Measurements from ENCODE around the gene BOD1.

Gene BOD1

GRCh38 chr5:173640156-173640804 is 23.8 kb upstream of the BOD1 start:
- DNase-seq (ENCODE audit: low spot score) = no peak

GRCh38 chr5:173638126-173639040 is 21.9 kb upstream of the BOD1 start:
- DNase-seq (ENCODE audit: low spot score) = no peak

GRCh38 chr5:173637340-173637739 is 20.9 kb upstream of the BOD1 start:
- no peak for DNase-seq (ENCODE audit: low spot score)

GRCh38 chr5:173634465-173634983 is 18.1 kb upstream of the BOD1 start:
- no peak for DNase-seq (ENCODE audit: low spot score)

- no peak for DNase-seq (ENCODE audit: low spot score)
Measured at GRCh38 chr5:173633304-173633703, 16.9 kb upstream of the BOD1 start.

GRCh38 chr5:173631478-173631877 is 15.0 kb upstream of the BOD1 start:
- no peak for DNase-seq (ENCODE audit: low spot score)

- no peak for DNase-seq (ENCODE audit: low spot score)
Measured at GRCh38 chr5:173630724-173631365, 14.4 kb upstream of the BOD1 start.

GRCh38 chr5:173629628-173630027 is 13.2 kb upstream of the BOD1 start:
- no peak for DNase-seq (ENCODE audit: low spot score)

- DNase-seq (ENCODE audit: low spot score) = no peak
Measured at GRCh38 chr5:173628501-173628900, 12.1 kb upstream of the BOD1 start.

- DNase-seq (ENCODE audit: low spot score) = no peak
Measured at GRCh38 chr5:173627860-173628392, 11.5 kb upstream of the BOD1 start.

GRCh38 chr5:173627271-173627670 is 10.8 kb upstream of the BOD1 start:
- no peak for DNase-seq (ENCODE audit: low spot score)

- DNase-seq (ENCODE audit: low spot score) = no peak
Measured at GRCh38 chr5:173626505-173626820, 10.0 kb upstream of the BOD1 start.

GRCh38 chr5:173625673-173626504 is 9.4 kb upstream of the BOD1 start:
- no peak for DNase-seq (ENCODE audit: low spot score)

- no peak for DNase-seq (ENCODE audit: low spot score)
Measured at GRCh38 chr5:173625261-173625660, 8.8 kb upstream of the BOD1 start.

GRCh38 chr5:173624282-173624681 is 7.8 kb upstream of the BOD1 start:
- DNase-seq (ENCODE audit: low spot score) = no peak

- no peak for DNase-seq (ENCODE audit: low spot score)
Measured at GRCh38 chr5:173623789-173624188, 7.3 kb upstream of the BOD1 start.

GRCh38 chr5:173623296-173623771 is 6.9 kb upstream of the BOD1 start:
- no peak for DNase-seq (ENCODE audit: low spot score)

GRCh38 chr5:173622183-173623047 is 6.0 kb upstream of the BOD1 start:
- no peak for DNase-seq (ENCODE audit: low spot score)

GRCh38 chr5:173620784-173621183 is 4.3 kb upstream of the BOD1 start:
- DNase-seq (ENCODE audit: low spot score) = no peak

GRCh38 chr5:173618927-173619519 is 2.6 kb upstream of the BOD1 start:
- peak; percentile 71 for DNase-seq (ENCODE audit: low spot score)
